Neural cell (in vitro differentiated cells): ENCODE results near the gene PRAC1.

Experiments
- CTCF ChIP-seq: fragments of 450-650 bp; IDR thresholded peaks from 2 replicates; pipeline ENCODE4 v1.5.1; 2014; ENCODE audit warnings: antibody characterized with exemption, mild to moderate bottlenecking, moderate library complexity; ENCODE audit not compliant: poor library complexity, severe bottlenecking
- EP300 ChIP-seq: fragments of 450-650 bp; conservative IDR thresholded peaks from 2 replicates; pipeline ENCODE4 v1.6.1; 2014; ENCODE audit warnings: antibody characterized with exemption, mild to moderate bottlenecking, moderate library complexity; ENCODE audit not compliant: poor library complexity, severe bottlenecking
- EZH2 ChIP-seq: fragments of 200-600, 300-800 bp; shearing (Covaris generic), sonication (generic); IDR thresholded peaks from 2 replicates; pipeline ENCODE4 v1.6.1; 2014; ENCODE audit warnings: antibody characterized with exemption, low read length, borderline replicate concordance, mild to moderate bottlenecking; ENCODE audit not compliant: insufficient read depth, poor library complexity, severe bottlenecking
- POLR2AphosphoS5 ChIP-seq: IDR thresholded peaks from 2 replicates; pipeline ENCODE4 v1.6.1; 2012
- RAD21 ChIP-seq: fragments of 450-650 bp; conservative IDR thresholded peaks from 2 replicates; pipeline ENCODE4 v1.6.1; 2014; ENCODE audit warnings: antibody characterized with exemption, mild to moderate bottlenecking, moderate library complexity
- TF ChIP-seq, protein P1 (sequence below): IDR thresholded peaks from 2 replicates; pipeline ENCODE4 v1.6.1; 2012; ENCODE audit warnings: borderline replicate concordance

- TF ChIP-seq EZH2, result no peak
- TF ChIP-seq EP300, result no peak
- TF ChIP-seq RAD21, result no peak
- TF ChIP-seq CTCF, result no peak
- TF ChIP-seq POLR2AphosphoS5, result no peak
- TF ChIP-seq, protein P1, sequence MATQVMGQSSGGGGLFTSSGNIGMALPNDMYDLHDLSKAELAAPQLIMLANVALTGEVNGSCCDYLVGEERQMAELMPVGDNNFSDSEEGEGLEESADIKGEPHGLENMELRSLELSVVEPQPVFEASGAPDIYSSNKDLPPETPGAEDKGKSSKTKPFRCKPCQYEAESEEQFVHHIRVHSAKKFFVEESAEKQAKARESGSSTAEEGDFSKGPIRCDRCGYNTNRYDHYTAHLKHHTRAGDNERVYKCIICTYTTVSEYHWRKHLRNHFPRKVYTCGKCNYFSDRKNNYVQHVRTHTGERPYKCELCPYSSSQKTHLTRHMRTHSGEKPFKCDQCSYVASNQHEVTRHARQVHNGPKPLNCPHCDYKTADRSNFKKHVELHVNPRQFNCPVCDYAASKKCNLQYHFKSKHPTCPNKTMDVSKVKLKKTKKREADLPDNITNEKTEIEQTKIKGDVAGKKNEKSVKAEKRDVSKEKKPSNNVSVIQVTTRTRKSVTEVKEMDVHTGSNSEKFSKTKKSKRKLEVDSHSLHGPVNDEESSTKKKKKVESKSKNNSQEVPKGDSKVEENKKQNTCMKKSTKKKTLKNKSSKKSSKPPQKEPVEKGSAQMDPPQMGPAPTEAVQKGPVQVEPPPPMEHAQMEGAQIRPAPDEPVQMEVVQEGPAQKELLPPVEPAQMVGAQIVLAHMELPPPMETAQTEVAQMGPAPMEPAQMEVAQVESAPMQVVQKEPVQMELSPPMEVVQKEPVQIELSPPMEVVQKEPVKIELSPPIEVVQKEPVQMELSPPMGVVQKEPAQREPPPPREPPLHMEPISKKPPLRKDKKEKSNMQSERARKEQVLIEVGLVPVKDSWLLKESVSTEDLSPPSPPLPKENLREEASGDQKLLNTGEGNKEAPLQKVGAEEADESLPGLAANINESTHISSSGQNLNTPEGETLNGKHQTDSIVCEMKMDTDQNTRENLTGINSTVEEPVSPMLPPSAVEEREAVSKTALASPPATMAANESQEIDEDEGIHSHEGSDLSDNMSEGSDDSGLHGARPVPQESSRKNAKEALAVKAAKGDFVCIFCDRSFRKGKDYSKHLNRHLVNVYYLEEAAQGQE, result no peak
Measured at GRCh38 chr17:48726114-48726915, 4.0 kb upstream of the PRAC1 start.
